K562 (cell line): Measurements from ENCODE around the gene PPIL6. TPM values are rescaled to one million over a fixed set of nuclear protein-coding genes. Genes with fewer than 3 reads are reported as not detected.

ENCODE experiments used
- ATAC-seq: fragments of 200-7000 bp; cut with Tn5 transposase; 3 replicates; pipeline ENCODE4 v1.9.1; 2020; ENCODE audit warnings: moderate library complexity
- BruUV-seq: library from RNA; stranded (reverse); fragments of 400-500 nt; replicated peaks from 2 replicates; lab custom pipeline; 2021; lab: Mats Ljungman, UMichigan
- CTCF ChIA-PET: fragments of 300-600 bp; formaldehyde crosslinking; extraction: SDS; loops from one replicate; lab custom pipeline; 2021; ENCODE audit warnings: low intra/inter-chr PET ratio; lab: Yijun Ruan, JAX
- POLR2A ChIA-PET: fragments of 300-600, 350-650 bp; sonication (Branson Sonifier 250); formaldehyde crosslinking; extraction: SDS; loops from one replicate; lab custom pipeline; 2021; ENCODE audit warnings: antibody characterized with exemption, inconsistent platforms; lab: Yijun Ruan, JAX
- DNase-seq, 4 experiments: peaks; one replicate each; pipeline versions ENCODE4 v3.0.0 to v3.0.0-alpha.2; 2011 to 2018; ENCODE audit warnings: low spot score in 3 of 4, mixed read lengths in 3 of 4; ENCODE audit errors: extremely low read depth in 1 of 4
- FAIRE-seq: peaks from 2 replicates; lab custom pipeline; 2011; peaks lifted over from hg19 to GRCh38; lab: Jason Lieb, UNC
- H2AFZ ChIP-seq: 2 replicates; pipeline ENCODE4 v1.6.0; 2011; ENCODE audit warnings: low read depth, low read length, control low read depth, inconsistent platforms
- H3K27ac ChIP-seq: fragments of 200-600 bp; 3 replicates; pipeline ENCODE4 v1.8.0; 2011; ENCODE audit warnings: low read depth, mild to moderate bottlenecking, control low read depth, inconsistent platforms, low read length, moderate library complexity, mixed read lengths; ENCODE audit errors: extremely low read depth
- H3K27me3 ChIP-seq, 2 experiments: fragments of 300-600 bp in 1 of 2; 2 replicates in 1 of 2; 3 replicates in 1 of 2; pipeline versions ENCODE4 v1.6.0 to v1.8.0; 2011; ENCODE audit warnings: inconsistent platforms in 2 of 2, low read length in 2 of 2, mild to moderate bottlenecking in 1 of 2, mixed read lengths in 1 of 2, moderate library complexity in 1 of 2; ENCODE audit not compliant: control insufficient read depth in 2 of 2, insufficient read depth in 2 of 2
- H3K36me3 ChIP-seq: fragments of 300-600 bp; 3 replicates; pipeline ENCODE4 v1.8.0; 2011; ENCODE audit warnings: mild to moderate bottlenecking, low read length, inconsistent platforms; ENCODE audit not compliant: control insufficient read depth, insufficient read depth
- H3K4me1 ChIP-seq, 2 experiments: fragments of 200-600 bp in 1 of 2; replicated peaks in 1 of 2; 2 replicates in 1 of 2; 3 replicates in 1 of 2; pipeline versions ENCODE4 v1.5.1 to v1.8.0; 2011; ENCODE audit warnings: inconsistent platforms in 2 of 2, low read length in 2 of 2, mild to moderate bottlenecking in 1 of 2, mixed read lengths in 1 of 2, moderate library complexity in 1 of 2; ENCODE audit not compliant: control insufficient read depth in 2 of 2, insufficient read depth in 2 of 2
- H3K4me2 ChIP-seq: 2 replicates; pipeline ENCODE4 v1.6.1; 2011; ENCODE audit warnings: low read length, control low read depth, inconsistent platforms, mixed read lengths; ENCODE audit not compliant: insufficient read depth
- H3K4me3 ChIP-seq: fragments of 200-600 bp; sonication (generic), shearing (Covaris generic); 2 replicates; pipeline ENCODE4 v1.5.1; 2016; ENCODE audit warnings: control low read depth, inconsistent platforms
- H3K79me2 ChIP-seq: fragments of 200-600 bp; 3 replicates; pipeline ENCODE4 v1.8.0; 2011; ENCODE audit warnings: low read length, inconsistent platforms; ENCODE audit not compliant: control insufficient read depth, insufficient read depth
- H3K9ac ChIP-seq, 2 experiments: 2 replicates each; pipeline versions ENCODE4 v1.6.0 to v1.6.1; 2011; ENCODE audit warnings: low read depth in 2 of 2, low read length in 2 of 2, control low read depth in 1 of 2, inconsistent platforms in 1 of 2, mild to moderate bottlenecking in 1 of 2, mixed read lengths in 1 of 2; ENCODE audit not compliant: insufficient read depth in 1 of 2
- H3K9me1 ChIP-seq: one replicate; pipeline ENCODE4 v1.6.0; 2011; ENCODE audit warnings: inconsistent platforms, mild to moderate bottlenecking, low read length, moderate library complexity; ENCODE audit not compliant: control insufficient read depth, insufficient read depth
- H3K9me3 ChIP-seq: replicated peaks from 2 replicates; pipeline ENCODE4 v1.5.1; 2011; ENCODE audit warnings: low read depth, low read length, inconsistent platforms; ENCODE audit not compliant: control insufficient read depth, insufficient read depth
- H4K20me1 ChIP-seq: replicated peaks from 2 replicates; pipeline ENCODE4 v1.6.1; 2011; ENCODE audit warnings: low read length, inconsistent platforms, mixed read lengths; ENCODE audit not compliant: control insufficient read depth, insufficient read depth
- BRD9 ChIP-seq: fragments of 450-650 bp; IDR thresholded peaks from 2 replicates; pipeline ENCODE4 v1.6.1; 2018; ENCODE audit warnings: low read depth; ENCODE audit not compliant: partially characterized antibody
- CTCFL ChIP-seq: IDR thresholded peaks from 2 replicates; pipeline ENCODE4 v1.6.1; 2011; ENCODE audit warnings: borderline replicate concordance, low read depth, mild to moderate bottlenecking, moderate library complexity, low read length; ENCODE audit not compliant: insufficient read depth, poor library complexity, severe bottlenecking
- E2F6 ChIP-seq, 2 experiments: IDR thresholded peaks; 2 replicates each; pipeline ENCODE4 v1.6.1; 2011; ENCODE audit warnings: borderline replicate concordance in 1 of 2, control low read depth in 1 of 2, low read depth in 1 of 2, low read length in 1 of 2, mild to moderate bottlenecking in 1 of 2, mixed read lengths in 1 of 2, moderate library complexity in 1 of 2; ENCODE audit not compliant: insufficient read depth in 1 of 2, insufficient read length in 1 of 2, poor library complexity in 1 of 2, severe bottlenecking in 1 of 2; ENCODE audit errors: extremely low read depth in 1 of 2
- ELF1 ChIP-seq: fragments of 200-800 bp; sonication (Bioruptor generic); IDR thresholded peaks from 2 replicates; pipeline ENCODE4 v1.6.1; 2016; ENCODE audit warnings: missing genetic modification characterization, missing compliant biosample characterization
- GATAD2B ChIP-seq: fragments of 450-650 bp; IDR thresholded peaks from 2 replicates; pipeline ENCODE4 v1.6.1; 2017; ENCODE audit warnings: mild to moderate bottlenecking, borderline replicate concordance
- L3MBTL2 ChIP-seq: fragments of 450-650 bp; IDR thresholded peaks from 2 replicates; pipeline ENCODE4 v1.6.1; 2016; ENCODE audit warnings: mild to moderate bottlenecking, moderate library complexity
- NEUROD1 ChIP-seq: fragments of 150-350 bp; IDR thresholded peaks from 2 replicates; pipeline ENCODE4 v1.6.1; 2014; ENCODE audit warnings: borderline replicate concordance, low read length, low read depth; ENCODE audit not compliant: partially characterized antibody
- NRF1 ChIP-seq, 2 experiments: fragments of 450-650 bp; IDR thresholded peaks in 1 of 2; conservative IDR thresholded peaks in 1 of 2; 2 replicates each; pipeline ENCODE4 v1.6.1; 2014; ENCODE audit warnings: mild to moderate bottlenecking in 2 of 2
- SIN3B ChIP-seq: fragments of 450-650 bp; IDR thresholded peaks from 2 replicates; pipeline ENCODE4 v1.6.1; 2017; ENCODE audit warnings: low read depth, mild to moderate bottlenecking, moderate library complexity
- THAP12 ChIP-seq: fragments of 250-450 bp; sonication (Bioruptor Pico); IDR thresholded peaks from 2 replicates; pipeline ENCODE4 v1.9.0; 2021; ENCODE audit warnings: mild to moderate bottlenecking, inconsistent platforms
- ZNF639 ChIP-seq, 2 experiments: fragments of 200-800 bp in 1 of 2; sonication (Bioruptor generic) in 1 of 2; sonication (generic) in 1 of 2; formaldehyde crosslinking in 1 of 2; IDR thresholded peaks in 1 of 2; conservative IDR thresholded peaks in 1 of 2; 2 replicates each; pipeline versions ENCODE4 v1.5.0 to v1.6.1; 2016 to 2020; ENCODE audit warnings: missing compliant biosample characterization in 1 of 2, missing genetic modification characterization in 1 of 2, missing genetic modification reagents in 1 of 2
- WGBS: fragments of 100-300 bp; shearing (Covaris generic); methylation state at CpG from one replicate; pipeline ENCODE4 v1.1.6; 2016; ENCODE audit warnings: low coverage, mixed read lengths; ENCODE audit not compliant: insufficient coverage; ENCODE audit errors: missing lambda C conversion rate; 5-methylcytosine and 5-hydroxymethylcytosine counted together
- in situ Hi-C: fragments of 300-500 bp; cut with MboI; formaldehyde crosslinking; loops from 4 replicates; pipeline ENCODE4 v1.15.0; 2018; ENCODE audit warnings: inconsistent platforms, mixed read lengths
- intact Hi-C: fragments of 100-400 bp; cut with micrococcal nuclease; formaldehyde crosslinking; loops from 2 replicates; pipeline ENCODE4 v1.14.2; 2022
- polyA plus RNA-seq, 8 experiments: library from polyadenylated mRNA; depleted of rRNA in 4 of 8; stranded (reverse) in 5 of 8; unstranded in 3 of 8; fragments of >200 nt; fragmentation: Nextera tagmentation in 2 of 8; fragmentation: Illumina TruSeq in 1 of 8; extraction: Ambion mirVana in 2 of 8; extraction: Trizol in 1 of 8; gene quantifications; 2 replicates each; pipeline versions ENCODE4 v1.2.1 to v1.2.3, GENCODE V29; 2011 to 2014; ENCODE audit warnings: inconsistent platforms in 1 of 8, missing spikeins in 1 of 8
- total RNA-seq, 7 experiments: library from RNA; depleted of rRNA in 6 of 7; stranded (reverse); fragments of >200 nt in 6 of 7; fragmentation: Illumina TruSeq in 2 of 7; extraction: Trizol in 2 of 7; gene quantifications; 2 replicates each; pipeline versions ENCODE4 v1.2.1 to v1.2.3, GENCODE V29; 2011 to 2021; ENCODE audit warnings: low replicate concordance in 1 of 7

Gene PPIL6
- total and polyA plus RNA-seq, 9 of the 15 experiments (the other 6 are each of a cell fraction or from before 2014, with no cell fraction given), result 0.03 to 0.98 (median 0.41) TPM; not detected in 1

- ChIA-PET CTCF (interaction anchor here (0.7 kb wide), 1 partner anchor 175 kb away, joined by 3 read pairs; no protein-coding TSS in a partner anchor), POLR2A (interaction anchor here (1.2 to 1.4 kb wide), 5 partner anchors 8 to 38 kb away, joined by 3 to 7 read pairs (median 6); partner anchors contain the start of gene MICAL1)
- BruUV-seq, result no TSS peak
- Histone ChIP-seq H3K9ac (peak within 1 kb of the TSS; percentile 71 to 95), H3K36me3 (peaks cover 33% of the 10 kb centered on the region), H3K9me1 (no peaks in the 10 kb centered on the region), H3K4me3 (peak within 1 kb of the TSS; percentile 85), H3K9me3 (no peaks in the 10 kb centered on the region), H3K4me2 (peak within 1 kb of the TSS; percentile 88), H4K20me1 (no peaks in the 10 kb centered on the region), H3K27me3 (no peaks in the 10 kb centered on the region), H3K4me1 (peaks cover 22 to 29% of the 10 kb centered on the region in 2 experiments), H3K27ac (peak within 1 kb of the TSS; percentile 81), H2AFZ (peak within 1 kb of the TSS; percentile 98), H3K79me2 (peaks cover 47% of the 10 kb centered on the region)
- intact Hi-C loops (no loop called here), in situ Hi-C loops (no loop called here)
- ATAC-seq, result peak; percentile 93
- DNase-seq, result peak; percentile 94 to 97 (median 97)
- FAIRE-seq, result no peak
- WGBS, result under 1% methylated on average over 46 of the region's 97 CpGs
- TF ChIP-seq E2F6 (IDR thresholded peaks at IDR 0.05; ENCODE audit: borderline replicate concordance in 1 of 2, extremely low read depth in 1 of 2, insufficient read depth in 1 of 2, insufficient read length in 1 of 2, low read depth in 1 of 2, low read length in 1 of 2, poor library complexity in 1 of 2, severe bottlenecking in 1 of 2) (peak; percentile 74 to 95), BRD9 (peak; percentile 3), GATAD2B (peak; percentile 73), ELF1 (tag) (peak; percentile 98), CTCFL (peak; percentile 14), L3MBTL2 (peak; percentile 53; the same call in 1 of the 2 replicates), SIN3B (peak; percentile 41; the same call in 1 of the 2 replicates), NEUROD1 (no peak), ZNF639 (CRISPR knock-in tag; conservative IDR thresholded peaks at IDR 0.05 in 1 of 2, IDR thresholded peaks at IDR 0.05 in 1 of 2) (0 out of 4 replicates have a peak, but pooled peaks of 1 of the 2 experiments have one; percentile 19), NRF1 (conservative IDR thresholded peaks at IDR 0.05 in 1 of 2, IDR thresholded peaks at IDR 0.05 in 1 of 2) (peak in 1 of 2 experiments; percentile 82; a peak in 2 of 4 replicates), THAP12 (CRISPR knock-in tag) (peak; percentile 45; the same call in 1 of the 2 replicates)
These were observed 42.7 kb upstream of the PPIL6 start, which contains the start of gene ZBTB24 for GRCh38 chr6:109482905-109483734. TSS of gene ZBTB24 (minus strand) at chr6:109483219. CDS start at chr6:109482026, 1,193 bp downstream.
